Measurements from ENCODE around the gene RELB. TPM values are rescaled to one million over a fixed set of nuclear protein-coding genes. Genes with fewer than 3 reads are reported as not detected.

RELB gene
- total and polyA plus RNA-seq, 10 of the 15 experiments (the other 5 are each of a cell fraction or from before 2014, with no cell fraction given), result 0.66 to 43.8 (median 12.8) TPM

- WGBS (ENCODE audit: insufficient coverage, insufficient replicate concordance, low lambda C conversion rate, missing lambda C conversion rate), result 1% methylated on average over 43 of the region's 62 CpGs
- SMC1A ChIA-PET (ENCODE audit: uncharacterized antibody, unreplicated experiment), result interaction anchor here (0.6 to 2.2 kb wide), 18 partner anchors 8 to 268 kb away, joined by 3 to 10 read pairs (median 4); no protein-coding TSS in a partner anchor
- intact Hi-C loops (cut with micrococcal nuclease; ENCODE audit: unreplicated experiment) (no loop called here), in situ Hi-C loops (cut with MboI) (no loop called here)
- RAD21 ChIA-PET (ENCODE audit: unreplicated experiment), result interaction anchor here (0.8 to 3.3 kb wide), 13 partner anchors 8 to 148 kb away, joined by 3 to 21 read pairs (median 5); no protein-coding TSS in a partner anchor
- ATAC-seq (peak; percentile 97), FAIRE-seq (peak; percentile 87), DNase-seq (ENCODE audit: low read depth, low spot score) (peak; percentile 44)
- Histone ChIP-seq H3K9me3 (replicated peaks; ENCODE audit: control insufficient read depth, insufficient read depth, low read length) (no peaks in the 10 kb centered on the region), H3K4me1 (ENCODE audit: control insufficient read depth, insufficient read depth, low read length) (peaks cover 10% of the 10 kb centered on the region), H3K4me2 (ENCODE audit: control insufficient read depth, insufficient read depth) (peak within 1 kb of the TSS; percentile 73), H2AFZ (ENCODE audit: control insufficient read depth, low read depth, low read length) (peak within 1 kb of the TSS; percentile 75), H3K9ac (ENCODE audit: control insufficient read depth, insufficient read depth, low read length) (peak within 1 kb of the TSS; percentile 95), H3K36me3 (ENCODE audit: control insufficient read depth in 2 of 2, insufficient read depth in 2 of 2, low read length in 1 of 2) (peaks cover 12 to 33% of the 10 kb centered on the region in 2 experiments; a peak in 3 of 4 replicates), H4K20me1 (ENCODE audit: control insufficient read depth, insufficient read depth) (peaks cover 7% of the 10 kb centered on the region; the same call in 1 of the 2 replicates), H3K4me3 (peak within 1 kb of the TSS; percentile 76), H3K27me3 (replicated peaks in 1 of 2; ENCODE audit: control insufficient read depth in 2 of 2, insufficient read depth in 2 of 2, low read length in 1 of 2) (no peaks in the 10 kb centered on the region), H3K79me2 (ENCODE audit: control insufficient read depth, insufficient read depth, low read length) (peaks cover 42% of the 10 kb centered on the region), H3K27ac (ENCODE audit: control insufficient read depth, insufficient read depth) (peak within 1 kb of the TSS; percentile 94)
- CTCF ChIA-PET, result interaction anchor here (1.0 to 2.9 kb wide), 13 partner anchors 10 to 141 kb away, joined by 3 to 14 read pairs (median 4); partner anchors contain the start of gene BLOC1S3
- POLR2A ChIA-PET, result interaction anchor here (0.6 to 1.9 kb wide), 26 partner anchors 10 to 378 kb away, joined by 3 to 11 read pairs (median 4); partner anchors contain the start of genes BLOC1S3, CLPTM1, TRAPPC6A and ZNF296
- BruUV-seq (replicated peaks), result no TSS peak
- TF ChIP-seq WRNIP1 (IDR thresholded peaks at IDR 0.05; ENCODE audit: borderline replicate concordance, low read depth, low read length) (no peak), STAT3 (IDR thresholded peaks at IDR 0.05; ENCODE audit: low read depth, low read length) (no peak), ZBTB11 (CRISPR knock-in tag; IDR thresholded peaks at IDR 0.05) (no peak), HDGF (IDR thresholded peaks at IDR 0.05) (peak; percentile 93), STAT1 (conservative IDR thresholded peaks at IDR 0.05) (no peak), ZBTB4 (CRISPR knock-in tag; IDR thresholded peaks at IDR 0.05) (no peak), TCF7 (IDR thresholded peaks at IDR 0.05; ENCODE audit: borderline replicate concordance) (no peak), PML (IDR thresholded peaks at IDR 0.05; ENCODE audit: low read length) (peak; percentile 92), CHD2 (IDR thresholded peaks at IDR 0.05; ENCODE audit: borderline replicate concordance, low read depth, low read length) (peak; percentile 71), SP1 (IDR thresholded peaks at IDR 0.05; ENCODE audit: low read depth, low read length) (peak; percentile 25), POLR2A (IDR thresholded peaks at IDR 0.05; ENCODE audit: low read depth, low read length) (peak; percentile 99), KAT2A (conservative IDR thresholded peaks at IDR 0.05; ENCODE audit: control insufficient read depth, low read depth, low read length) (no peak), TCF3 (IDR thresholded peaks at IDR 0.05; ENCODE audit: borderline replicate concordance, insufficient read depth, low read depth, low read length) (peak; percentile 70), POU2F2 (IDR thresholded peaks at IDR 0.05; ENCODE audit: borderline replicate concordance, low read depth, low read length) (peak; percentile 73; the same call in 2 of the 3 replicates)
- TF ChIP-seq, protein P1, sequence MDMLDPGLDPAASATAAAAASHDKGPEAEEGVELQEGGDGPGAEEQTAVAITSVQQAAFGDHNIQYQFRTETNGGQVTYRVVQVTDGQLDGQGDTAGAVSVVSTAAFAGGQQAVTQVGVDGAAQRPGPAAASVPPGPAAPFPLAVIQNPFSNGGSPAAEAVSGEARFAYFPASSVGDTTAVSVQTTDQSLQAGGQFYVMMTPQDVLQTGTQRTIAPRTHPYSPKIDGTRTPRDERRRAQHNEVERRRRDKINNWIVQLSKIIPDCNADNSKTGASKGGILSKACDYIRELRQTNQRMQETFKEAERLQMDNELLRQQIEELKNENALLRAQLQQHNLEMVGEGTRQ (IDR thresholded peaks at IDR 0.05; ENCODE audit: borderline replicate concordance, low read depth, low read length), result no peak
These were observed 37.9 kb downstream of the RELB start, which contains the start of gene CLASRP for GRCh38 chr19:45038931-45039893. Gene CLASRP, plus strand, starts transcription at chr19:45039045. Its CDS starts 1,168 bp downstream, at chr19:45040213.
